GM23248 (cell line): Measurements from ENCODE around the gene PICALM. TPM values are rescaled to one million over a fixed set of nuclear protein-coding genes. Genes with fewer than 3 reads are reported as not detected.
"Not testable (repeated sequence)": the region's sequence is repeated elsewhere in the genome, so short reads cannot be mapped to it uniquely, and the experiment has no call there.

Experiments used
- DNase-seq: peaks from one replicate; pipeline ENCODE4 v3.0.0-alpha.2; 2015
- H2AFZ ChIP-seq: fragments of 200-600 bp; sonication (generic); 2 replicates; pipeline ENCODE4 v1.6.1; 2016; ENCODE audit warnings: antibody characterized with exemption
- H3F3A ChIP-seq: fragments of 200-600 bp; sonication (generic); 2 replicates; pipeline ENCODE4 v1.6.1; 2016; ENCODE audit warnings: mild to moderate bottlenecking, antibody characterized with exemption, mixed run types; ENCODE audit not compliant: insufficient read depth
- H3K27ac ChIP-seq: fragments of 200-600 bp; sonication (generic); 2 replicates; pipeline ENCODE4 v1.5.1; 2016; ENCODE audit warnings: mild to moderate bottlenecking
- H3K27me3 ChIP-seq: fragments of 200-600 bp; sonication (generic); replicated peaks from 2 replicates; pipeline ENCODE4 v1.6.1; 2016; ENCODE audit warnings: mild to moderate bottlenecking; ENCODE audit not compliant: insufficient read depth
- H3K36me3 ChIP-seq: fragments of 200-600 bp; sonication (generic); 2 replicates; pipeline ENCODE4 v1.6.1; 2016; ENCODE audit warnings: low read depth, mild to moderate bottlenecking
- H3K4me1 ChIP-seq: fragments of 200-600 bp; sonication (generic); 2 replicates; pipeline ENCODE4 v1.6.1; 2016; ENCODE audit warnings: mild to moderate bottlenecking; ENCODE audit not compliant: insufficient read depth
- H3K4me2 ChIP-seq: fragments of 200-600 bp; sonication (generic); one replicate; pipeline ENCODE4 v1.6.1; 2016; ENCODE audit warnings: mild to moderate bottlenecking; ENCODE audit not compliant: unreplicated experiment
- H3K4me3 ChIP-seq: fragments of 200-600 bp; sonication (generic); 2 replicates; pipeline ENCODE4 v1.5.1; 2016; ENCODE audit warnings: mild to moderate bottlenecking
- H3K79me2 ChIP-seq: fragments of 200-600 bp; sonication (generic); 2 replicates; pipeline ENCODE4 v1.6.1; 2016; ENCODE audit warnings: mild to moderate bottlenecking; ENCODE audit not compliant: insufficient read depth
- H3K9ac ChIP-seq: fragments of 200-600 bp; sonication (generic); 2 replicates; pipeline ENCODE4 v1.6.1; 2016; ENCODE audit warnings: mild to moderate bottlenecking
- H3K9me2 ChIP-seq: fragments of 200-600 bp; sonication (generic); 2 replicates; pipeline ENCODE4 v1.6.1; 2016; ENCODE audit warnings: mixed run types, mild to moderate bottlenecking, moderate library complexity; ENCODE audit not compliant: insufficient read depth
- H3K9me3 ChIP-seq: fragments of 200-600 bp; sonication (generic); one replicate; pipeline ENCODE4 v1.6.1; 2017; ENCODE audit warnings: low read depth
- H4K20me1 ChIP-seq: fragments of 200-600 bp; sonication (generic); 2 replicates; pipeline ENCODE4 v1.6.0; 2016; ENCODE audit not compliant: insufficient read depth
- EZH2 ChIP-seq: fragments of 200-600 bp; sonication (generic); IDR thresholded peaks from 2 replicates; pipeline ENCODE4 v1.6.1; 2018; ENCODE audit warnings: antibody characterized with exemption, mild to moderate bottlenecking; ENCODE audit not compliant: insufficient read depth, poor library complexity, severe bottlenecking
- EZH2phosphoT487 ChIP-seq: fragments of 200-600 bp; sonication (generic); IDR thresholded peaks from 2 replicates; pipeline ENCODE4 v1.6.1; 2018; ENCODE audit warnings: antibody characterized with exemption, moderate library complexity, mild to moderate bottlenecking, low read depth; ENCODE audit not compliant: insufficient read depth
- WGBS, 2 experiments: methylation state at CpG; one replicate each; pipeline ENCODE4 v1.1.6; 2015 to 2017; ENCODE audit warnings: low lambda C conversion rate in 2 of 2, low coverage in 1 of 2; ENCODE audit errors: missing lambda C conversion rate in 2 of 2; 5-methylcytosine and 5-hydroxymethylcytosine counted together
- in situ Hi-C: fragments of 300-500 bp; cut with MboI; formaldehyde crosslinking; loops from 2 replicates; pipeline ENCODE4 v1.15.0; 2020
- polyA plus RNA-seq: library from polyadenylated mRNA; unstranded; fragments of >200 nt; fragmentation: Nextera tagmentation; extraction: Ambion mirVana; gene quantifications from 2 replicates; pipeline ENCODE4 v1.2.1, GENCODE V29; 2016
- total RNA-seq: library from RNA; depleted of rRNA; stranded (reverse); fragments of >200 nt; shearing (Covaris generic); gene quantifications from 2 replicates; pipeline ENCODE4 v1.2.3, GENCODE V29; 2014

The PICALM gene
- total and polyA plus RNA-seq, 2 experiments from 2014 or later, result 73.2 to 310 TPM

GRCh38 chr11:86097980-86098379 lies 29.1 kb upstream of the PICALM start:
- Histone ChIP-seq H2AFZ (no peak overlapping the region), H4K20me1 (no peaks in the 10 kb centered on the region), H3K27me3 (no peaks in the 10 kb centered on the region), H3F3A (peaks cover 36% of the 10 kb centered on the region), H3K4me3 (no peak overlapping the region), H3K27ac (no peak overlapping the region), H3K4me1 (peaks cover 29% of the 10 kb centered on the region), H3K9me2 (peaks cover 6% of the 10 kb centered on the region; the same call in 1 of the 2 replicates), H3K79me2 (no peaks in the 10 kb centered on the region), H3K4me2 (no peak overlapping the region), H3K9me3 (no peaks in the 10 kb centered on the region), H3K36me3 (no peaks in the 10 kb centered on the region), H3K9ac (no peak overlapping the region)
- WGBS, 2 experiments, result 93 to 100% methylated on average over 1 of the region's 1 CpG
- DNase-seq, result no peak
- in situ Hi-C loops, result no loop called here
- TF ChIP-seq EZH2phosphoT487 (no peak), EZH2 (no peak)

GRCh38 chr11:86091566-86091965 lies 22.7 kb upstream of the PICALM start:
- WGBS, 2 experiments, result 0 to 7% methylated on average over 2 of the region's 2 CpGs
- 0 out of 2 replicates have a peak overlapping the region, but pooled peaks have one; percentile 6 for H3K4me3 ChIP-seq
- peak; percentile 93 for DNase-seq
- H3K9ac ChIP-seq, result peak overlapping the region; percentile 50
- peak overlapping the region; percentile 53 for H3K4me2 ChIP-seq
- no peaks in the 10 kb centered on the region for H3K27me3 ChIP-seq
- H3F3A ChIP-seq, result peaks cover 16% of the 10 kb centered on the region
- no peaks in the 10 kb centered on the region for H3K79me2 ChIP-seq
- in situ Hi-C loops, result no loop called here
- H3K4me1 ChIP-seq, result peaks cover 32% of the 10 kb centered on the region
- TF ChIP-seq EZH2 (no peak), EZH2phosphoT487 (no peak)
- H4K20me1 ChIP-seq, result no peaks in the 10 kb centered on the region
- H3K9me2 ChIP-seq, result no peaks in the 10 kb centered on the region
- H3K27ac ChIP-seq, result peak overlapping the region; percentile 81
- no peaks in the 10 kb centered on the region for H3K9me3 ChIP-seq
- H3K36me3 ChIP-seq, result no peaks in the 10 kb centered on the region
- H2AFZ ChIP-seq, result peak overlapping the region; percentile 6; the same call in 1 of the 2 replicates

DNA sequence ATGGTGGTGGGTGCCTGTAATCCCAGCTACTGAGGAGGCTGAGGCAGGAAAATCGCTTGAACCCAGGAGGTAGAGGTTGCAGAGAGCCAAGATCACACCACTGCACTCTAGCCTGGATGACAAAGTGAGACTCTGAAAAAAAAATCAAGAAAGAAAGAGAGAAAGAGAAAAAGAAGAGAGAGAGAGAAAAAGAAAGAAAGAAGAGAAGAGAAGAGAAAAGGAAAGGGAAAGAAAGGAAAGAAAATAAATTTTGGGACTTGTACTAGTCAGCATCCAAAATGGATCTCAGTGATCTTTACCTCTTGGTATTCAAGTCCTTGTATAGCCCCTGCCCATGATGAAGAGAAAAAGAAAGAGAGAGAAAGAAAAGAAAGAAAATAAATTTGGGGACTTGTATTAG lies 22.2 kb upstream of the PICALM start:
- H2AFZ ChIP-seq, result peak overlapping the region; percentile 6; the same call in 1 of the 2 replicates
- no peak for DNase-seq
- peaks cover 32% of the 10 kb centered on the region for H3K4me1 ChIP-seq

GRCh38 chr11:86089659-86090058 lies 20.8 kb upstream of the PICALM start:
- Histone ChIP-seq H4K20me1 (no peaks in the 10 kb centered on the region), H3K9me3 (no peaks in the 10 kb centered on the region), H3K9ac (no peak overlapping the region), H2AFZ (peak overlapping the region; percentile 2; the same call in 1 of the 2 replicates), H3F3A (peaks cover 16% of the 10 kb centered on the region), H3K79me2 (no peaks in the 10 kb centered on the region), H3K9me2 (no peaks in the 10 kb centered on the region), H3K36me3 (no peaks in the 10 kb centered on the region), H3K4me1 (peaks cover 32% of the 10 kb centered on the region), H3K27ac (peak overlapping the region; percentile 4), H3K27me3 (no peaks in the 10 kb centered on the region), H3K4me3 (no peak overlapping the region), H3K4me2 (peak overlapping the region; percentile 5)
- in situ Hi-C loops, result no loop called here
- WGBS, 2 experiments, result 5 to 8% methylated on average over 1 of the region's 1 CpG
- TF ChIP-seq EZH2 (no peak), EZH2phosphoT487 (no peak)
- DNase-seq, result peak; percentile 51

More for the DNA sequence above, 22.2 kb upstream of the PICALM start:
- H3K9me3 ChIP-seq, result no peaks in the 10 kb centered on the region
- no peaks in the 10 kb centered on the region for H3K27me3 ChIP-seq
- H3K4me2 ChIP-seq, result peak overlapping the region; percentile 53
- H4K20me1 ChIP-seq, result no peaks in the 10 kb centered on the region
- no peak overlapping the region for H3K4me3 ChIP-seq
- H3K9me2 ChIP-seq, result no peaks in the 10 kb centered on the region
- no peak for TF ChIP-seq EZH2phosphoT487
- H3K36me3 ChIP-seq, result no peaks in the 10 kb centered on the region
- H3K9ac ChIP-seq, result peak overlapping the region; percentile 28
- peaks cover 16% of the 10 kb centered on the region for H3F3A ChIP-seq
- no peaks in the 10 kb centered on the region for H3K79me2 ChIP-seq
- 59 to 68% methylated on average over 1 of the region's 1 CpG for WGBS, 2 experiments
- H3K27ac ChIP-seq, result peak overlapping the region; percentile 81
- in situ Hi-C loops, result no loop called here

- H3K27me3 ChIP-seq, H2AFZ ChIP-seq, DNase-seq, H3K27ac ChIP-seq, H3K9ac ChIP-seq, H3K79me2 ChIP-seq, H3K36me3 ChIP-seq, H3K9me3 ChIP-seq, H3K9me2 ChIP-seq, in situ Hi-C loops, H3K4me2 ChIP-seq, H3K4me3 ChIP-seq, H4K20me1 ChIP-seq: not testable (repeated sequence)
- WGBS, 2 experiments, result 97 to 98% methylated on average over 2 of the region's 2 CpGs
- Histone ChIP-seq H3F3A (peaks cover 16% of the 10 kb centered on the region), H3K4me1 (peaks cover 32% of the 10 kb centered on the region)
Observed at GRCh38 chr11:86087688-86088087, 18.8 kb upstream of the PICALM start.
